ENCODE results near the gene SETD3.

- TF ChIP-seq CTCF (IDR thresholded peaks at IDR 0.05; ENCODE audit: insufficient read depth, low read depth, low read length) (no peak), EZH2 (IDR thresholded peaks at IDR 0.05; ENCODE audit: insufficient read depth, low read length) (no peak)
Measured at GRCh38 chr14:99357151-99357915, 123.3 kb downstream of the SETD3 start.
